Right lobe of liver (tissue), 4 donors: ENCODE results near the gene GRIP1.

ENCODE experiments used
- CTCF ChIP-seq, 4 donors: fragments of 200-600 bp in 3 of 4; fragments of 450-650 bp in 1 of 4; IDR thresholded peaks; one replicate each; pipeline versions ENCODE4 v1.5.1 to v1.8.0; 2016 to 2022; ENCODE audit warnings: antibody characterized with exemption in 4 of 4, mild to moderate bottlenecking in 2 of 4
- POLR2A ChIP-seq: fragments of 450-650 bp; IDR thresholded peaks from one replicate; pipeline ENCODE4 v1.6.1; 2017; ENCODE audit warnings: antibody characterized with exemption, mild to moderate bottlenecking
- donor health status: DM: no; HTN: no; CAD: no.
- donor health status: DM: no; HTN: no; CAD: no.
- donor health status: DM: no; HTN: yes; CAD: no.

GRCh38 chr12:66598079-66598478 is 80.8 kb downstream of the GRIP1 start:
- TF ChIP-seq CTCF (IDR thresholded peaks at IDR 0.05) = no peak
- TF ChIP-seq POLR2A = no peak
